CD4-positive, CD25-positive, alpha-beta regulatory T cell (primary cell): ENCODE measurements around the gene TAF4. TPM values are rescaled to one million over a fixed set of nuclear protein-coding genes. Genes with fewer than 3 reads are reported as not detected.

Experiments used
- ATAC-seq, 2 donors: fragments of 150-1000 bp; cut with Tn5 transposase; one replicate each; pipeline ENCODE4 v1.10.0; 2021; ENCODE audit warnings: low read depth in 2 of 2, moderate number of reproducible peaks in 2 of 2, moderate library complexity in 1 of 2
- DNase-seq, 3 donors: peaks; one replicate each; pipeline versions ENCODE4 v3.0.0 to v3.0.0-alpha.2; 2012 to 2022; ENCODE audit warnings: mixed read lengths in 1 of 3
- H3K27ac ChIP-seq: one replicate; pipeline ENCODE4 v1.7.0; 2013; ENCODE audit warnings: mild to moderate bottlenecking, low read length; ENCODE audit not compliant: insufficient read depth, poor library complexity, severe bottlenecking
- H3K27me3 ChIP-seq: one replicate; pipeline ENCODE4 v1.7.0; 2013; ENCODE audit warnings: low read length; ENCODE audit not compliant: control insufficient read depth, insufficient read depth
- H3K36me3 ChIP-seq: one replicate; pipeline ENCODE4 v1.7.0; 2013; ENCODE audit warnings: mild to moderate bottlenecking, low read length, moderate library complexity; ENCODE audit not compliant: control insufficient read depth, insufficient read depth
- H3K4me1 ChIP-seq: 2 replicates; pipeline ENCODE4 v1.7.0; 2013; ENCODE audit warnings: mild to moderate bottlenecking, low read length; ENCODE audit not compliant: insufficient read depth, control insufficient read depth, poor library complexity, severe bottlenecking
- H3K4me3 ChIP-seq: one replicate; pipeline ENCODE4 v1.7.0; 2013; ENCODE audit warnings: low read depth, mild to moderate bottlenecking, low read length, moderate library complexity
- H3K9me3 ChIP-seq, 2 experiments: 1 replicate in 1 of 2; 2 replicates in 1 of 2; pipeline ENCODE4 v1.7.0; 2013; ENCODE audit warnings: low read length in 2 of 2, mild to moderate bottlenecking in 1 of 2, moderate library complexity in 1 of 2; ENCODE audit not compliant: control insufficient read depth in 2 of 2
- H3K27ac Mint-ChIP-seq, 3 donors: one replicate each; pipeline ENCODE4 v1.8.0; 2020 to 2022; ENCODE audit warnings: mild to moderate bottlenecking in 3 of 3, mixed read lengths in 3 of 3, moderate library complexity in 2 of 3
- H3K27me3 Mint-ChIP-seq: one replicate; pipeline ENCODE4 v1.8.0; 2022; ENCODE audit warnings: mild to moderate bottlenecking, mixed read lengths
- H3K36me3 Mint-ChIP-seq: one replicate; pipeline ENCODE4 v1.8.0; 2020; ENCODE audit warnings: mixed read lengths
- H3K4me1 Mint-ChIP-seq, 4 donors: one replicate each; pipeline ENCODE4 v1.8.0; 2020 to 2022; ENCODE audit warnings: mixed read lengths in 4 of 4, mild to moderate bottlenecking in 1 of 4
- H3K4me3 Mint-ChIP-seq, 4 donors: one replicate each; pipeline ENCODE4 v1.8.0; 2020 to 2022; ENCODE audit warnings: mild to moderate bottlenecking in 4 of 4, mixed read lengths in 4 of 4, moderate library complexity in 3 of 4
- H3K9me3 Mint-ChIP-seq, 7 donors: one replicate each; pipeline ENCODE4 v1.8.0; 2020 to 2022; ENCODE audit warnings: mixed read lengths in 7 of 7, mild to moderate bottlenecking in 3 of 7, moderate library complexity in 2 of 7
- polyA plus RNA-seq, 4 donors: library from polyadenylated mRNA; unstranded; fragments of 300-500 nt; fragmentation: Illumina TruSeq; gene quantifications; one replicate each; pipeline ENCODE4 v1.2.3, GENCODE V29; 2021
- total RNA-seq: library from RNA; stranded (reverse); gene quantifications from one replicate; pipeline ENCODE4 v1.2.3, GENCODE V29; 2022

TAF4 gene, protein sequence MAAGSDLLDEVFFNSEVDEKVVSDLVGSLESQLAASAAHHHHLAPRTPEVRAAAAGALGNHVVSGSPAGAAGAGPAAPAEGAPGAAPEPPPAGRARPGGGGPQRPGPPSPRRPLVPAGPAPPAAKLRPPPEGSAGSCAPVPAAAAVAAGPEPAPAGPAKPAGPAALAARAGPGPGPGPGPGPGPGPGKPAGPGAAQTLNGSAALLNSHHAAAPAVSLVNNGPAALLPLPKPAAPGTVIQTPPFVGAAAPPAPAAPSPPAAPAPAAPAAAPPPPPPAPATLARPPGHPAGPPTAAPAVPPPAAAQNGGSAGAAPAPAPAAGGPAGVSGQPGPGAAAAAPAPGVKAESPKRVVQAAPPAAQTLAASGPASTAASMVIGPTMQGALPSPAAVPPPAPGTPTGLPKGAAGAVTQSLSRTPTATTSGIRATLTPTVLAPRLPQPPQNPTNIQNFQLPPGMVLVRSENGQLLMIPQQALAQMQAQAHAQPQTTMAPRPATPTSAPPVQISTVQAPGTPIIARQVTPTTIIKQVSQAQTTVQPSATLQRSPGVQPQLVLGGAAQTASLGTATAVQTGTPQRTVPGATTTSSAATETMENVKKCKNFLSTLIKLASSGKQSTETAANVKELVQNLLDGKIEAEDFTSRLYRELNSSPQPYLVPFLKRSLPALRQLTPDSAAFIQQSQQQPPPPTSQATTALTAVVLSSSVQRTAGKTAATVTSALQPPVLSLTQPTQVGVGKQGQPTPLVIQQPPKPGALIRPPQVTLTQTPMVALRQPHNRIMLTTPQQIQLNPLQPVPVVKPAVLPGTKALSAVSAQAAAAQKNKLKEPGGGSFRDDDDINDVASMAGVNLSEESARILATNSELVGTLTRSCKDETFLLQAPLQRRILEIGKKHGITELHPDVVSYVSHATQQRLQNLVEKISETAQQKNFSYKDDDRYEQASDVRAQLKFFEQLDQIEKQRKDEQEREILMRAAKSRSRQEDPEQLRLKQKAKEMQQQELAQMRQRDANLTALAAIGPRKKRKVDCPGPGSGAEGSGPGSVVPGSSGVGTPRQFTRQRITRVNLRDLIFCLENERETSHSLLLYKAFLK
- total RNA-seq (20.4 TPM), polyA plus RNA-seq (1 to 10 TPM in 1 of 4 donors, under 1 TPM in 3; 0.76 to 2.6 (median 0.87) TPM)

DNA sequence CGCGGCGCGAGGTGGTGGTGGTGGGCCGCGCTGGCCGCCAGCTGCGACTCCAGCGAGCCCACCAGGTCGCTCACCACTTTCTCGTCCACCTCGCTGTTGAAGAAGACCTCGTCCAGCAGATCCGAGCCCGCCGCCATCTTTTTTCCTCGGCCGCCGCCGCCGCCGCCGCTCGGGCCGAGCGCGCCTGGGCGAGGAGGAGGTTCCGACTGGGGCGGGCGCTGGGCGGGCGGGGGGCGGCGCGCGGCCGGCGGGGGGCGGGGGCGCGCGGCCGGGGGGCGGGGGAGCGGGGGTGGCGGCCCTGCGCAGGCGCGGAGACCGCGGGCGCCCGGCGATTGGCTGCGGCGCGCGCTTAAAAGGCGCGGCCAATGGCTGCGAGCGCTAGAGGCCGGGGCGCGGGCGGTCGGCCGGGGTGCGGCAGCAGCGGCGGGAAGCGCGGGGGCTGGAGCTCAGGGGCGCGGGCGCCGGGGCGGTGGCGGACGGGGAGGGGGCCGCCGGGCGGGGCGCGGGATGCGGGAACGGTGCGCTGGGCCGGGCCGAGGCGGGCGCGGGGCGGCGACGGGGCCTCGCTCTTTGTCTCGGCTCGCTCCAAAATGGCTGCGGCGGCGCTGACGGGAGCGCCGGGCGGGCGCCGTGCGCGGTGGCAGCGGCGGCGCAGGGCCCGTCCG lies at the start of gene TAF4:
TAF4 (minus strand) TSS at position 208 of the 665 bp plus-strand sequence; CDS start at position 137, 71 bp downstream.
- peak; percentile 75 to 82 (median 80) for DNase-seq
- peaks cover 15 to 60% (median 35%) of the 10 kb centered on the region in 4 donors for H3K4me1 Mint-ChIP-seq
- H3K4me3 Mint-ChIP-seq: peak within 1 kb of the TSS; percentile 90 to 97 (median 92)

GRCh38 chr20:62114894-62115293 lies 49.2 kb upstream of the TAF4 start:
- H3K4me3 ChIP-seq: no peak overlapping the region
- no peaks in the 10 kb centered on the region for H3K36me3 ChIP-seq
- H3K9me3 ChIP-seq: peaks cover 20 to 46% of the 10 kb centered on the region in 2 experiments
- no peak for ATAC-seq
- H3K4me1 Mint-ChIP-seq: peaks cover 0 to 27% (median 13%) of the 10 kb centered on the region in 4 donors
- no peaks in the 10 kb centered on the region for H3K27me3 ChIP-seq
- H3K27ac Mint-ChIP-seq: no peak overlapping the region
- no peak for DNase-seq
- no peaks in the 10 kb centered on the region for H3K36me3 Mint-ChIP-seq
- peaks cover 25% of the 10 kb centered on the region for H3K4me1 ChIP-seq
- peaks cover 7% of the 10 kb centered on the region for H3K27me3 Mint-ChIP-seq
- H3K9me3 Mint-ChIP-seq: peaks cover 0 to 26% (median 7%) of the 10 kb centered on the region in 7 donors
- H3K4me3 Mint-ChIP-seq: peak overlapping the region in 1 of 4 donors; percentile 31
- no peak overlapping the region for H3K27ac ChIP-seq

More for the DNA sequence above, at the start of gene TAF4:
- Histone ChIP-seq H3K27ac (peak within 1 kb of the TSS; percentile 57), H3K9me3 (no peaks in the 10 kb centered on the region), H3K4me1 (peaks cover 43% of the 10 kb centered on the region), H3K36me3 (no peaks in the 10 kb centered on the region), H3K27me3 (no peaks in the 10 kb centered on the region), H3K4me3 (peak within 1 kb of the TSS; percentile 90)
- Mint-ChIP-seq H3K9me3 (peaks cover 0 to 3% (median 0%) of the 10 kb centered on the region in 7 donors), H3K27me3 (peaks cover 7% of the 10 kb centered on the region), H3K36me3 (no peaks in the 10 kb centered on the region), H3K27ac (peak within 1 kb of the TSS; percentile 91 to 95 (median 94))
- ATAC-seq: peak; percentile 75 to 77

DNA sequence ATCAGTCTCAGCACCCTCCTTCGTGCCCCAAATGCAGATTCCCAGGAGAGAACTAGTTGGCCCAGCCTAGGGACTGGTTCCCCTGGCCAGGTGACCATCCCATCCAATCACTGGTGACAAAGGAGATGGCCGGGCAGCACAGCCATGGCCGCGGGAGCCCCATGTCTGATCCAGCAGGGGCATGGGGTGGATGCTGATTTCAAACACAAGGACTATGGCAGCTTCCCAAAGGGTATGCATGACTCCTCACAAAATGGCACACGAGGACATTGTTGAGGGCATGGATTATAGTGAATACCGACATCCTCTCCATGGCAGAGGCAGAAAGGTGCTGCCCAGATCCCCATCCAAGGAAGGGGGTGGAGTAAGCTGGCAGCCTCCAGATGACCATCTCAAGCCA lies 46.7 kb upstream of the TAF4 start:
- H3K4me3 ChIP-seq: no peak overlapping the region
- peaks cover 8% of the 10 kb centered on the region for H3K4me1 ChIP-seq
- H3K27me3 ChIP-seq: no peaks in the 10 kb centered on the region
- no peak overlapping the region for H3K27ac Mint-ChIP-seq
- no peak for DNase-seq
- no peak overlapping the region for H3K27ac ChIP-seq
- peaks cover 7% of the 10 kb centered on the region for H3K36me3 Mint-ChIP-seq
- peaks cover 2% of the 10 kb centered on the region for H3K27me3 Mint-ChIP-seq
- H3K36me3 ChIP-seq: no peaks in the 10 kb centered on the region
- peaks cover 0 to 49% (median 21%) of the 10 kb centered on the region in 7 donors for H3K9me3 Mint-ChIP-seq
- H3K9me3 ChIP-seq: peaks cover 36 to 71% of the 10 kb centered on the region in 2 experiments
- no peak for ATAC-seq
- H3K4me3 Mint-ChIP-seq: no peak overlapping the region
- H3K4me1 Mint-ChIP-seq: peaks cover 0 to 7% (median 3%) of the 10 kb centered on the region in 4 donors

- H3K36me3 Mint-ChIP-seq: peaks cover 7% of the 10 kb centered on the region
- no peaks in the 10 kb centered on the region for H3K4me1 ChIP-seq
- peaks cover 0 to 2% (median 0%) of the 10 kb centered on the region in 4 donors for H3K4me1 Mint-ChIP-seq
- peaks cover 0 to 59% (median 22%) of the 10 kb centered on the region in 7 donors for H3K9me3 Mint-ChIP-seq
- no peaks in the 10 kb centered on the region for H3K36me3 ChIP-seq
- peaks cover 37 to 83% of the 10 kb centered on the region in 2 experiments for H3K9me3 ChIP-seq
- H3K4me3 ChIP-seq: no peak overlapping the region
- H3K27me3 ChIP-seq: no peaks in the 10 kb centered on the region
- H3K27ac Mint-ChIP-seq: peak overlapping the region in 1 of 3 donors; percentile 87
- no peak overlapping the region for H3K4me3 Mint-ChIP-seq
- DNase-seq: no peak
- no peak for ATAC-seq
- no peaks in the 10 kb centered on the region for H3K27me3 Mint-ChIP-seq
- no peak overlapping the region for H3K27ac ChIP-seq
These were observed 45.5 kb upstream of the TAF4 start for GRCh38 chr20:62111148-62111547.

DNA sequence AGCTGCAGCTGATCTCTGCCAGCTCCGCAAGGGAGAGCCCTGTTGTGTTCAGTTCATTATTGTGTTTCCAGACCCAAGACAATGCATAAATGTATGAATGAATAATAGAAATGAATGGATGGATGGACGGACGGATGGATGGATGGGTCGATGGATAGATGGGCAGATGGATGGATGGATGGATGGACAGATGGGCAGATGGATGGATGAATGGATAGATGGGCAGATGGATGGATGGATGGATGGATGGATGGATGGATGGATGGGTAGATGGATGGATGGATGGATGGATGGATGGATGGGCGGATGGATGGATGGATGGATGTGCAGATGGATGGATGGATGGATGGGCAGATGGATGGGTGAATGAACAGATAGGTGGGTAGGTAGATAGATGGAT lies 39.9 kb upstream of the TAF4 start:
- H3K27ac ChIP-seq: no peak overlapping the region
- H3K9me3 ChIP-seq: peaks cover 29 to 93% of the 10 kb centered on the region in 2 experiments
- H3K4me3 ChIP-seq: no peak overlapping the region
- Mint-ChIP-seq H3K4me1 (no peaks in the 10 kb centered on the region), H3K36me3 (peaks cover 17% of the 10 kb centered on the region), H3K27ac (no peak overlapping the region), H3K27me3 (no peaks in the 10 kb centered on the region), H3K4me3 (no peak overlapping the region), H3K9me3 (peaks cover 0 to 74% (median 24%) of the 10 kb centered on the region in 7 donors)
- no peak for ATAC-seq
- no peaks in the 10 kb centered on the region for H3K27me3 ChIP-seq
- no peak for DNase-seq
- H3K36me3 ChIP-seq: no peaks in the 10 kb centered on the region
- no peaks in the 10 kb centered on the region for H3K4me1 ChIP-seq

DNA sequence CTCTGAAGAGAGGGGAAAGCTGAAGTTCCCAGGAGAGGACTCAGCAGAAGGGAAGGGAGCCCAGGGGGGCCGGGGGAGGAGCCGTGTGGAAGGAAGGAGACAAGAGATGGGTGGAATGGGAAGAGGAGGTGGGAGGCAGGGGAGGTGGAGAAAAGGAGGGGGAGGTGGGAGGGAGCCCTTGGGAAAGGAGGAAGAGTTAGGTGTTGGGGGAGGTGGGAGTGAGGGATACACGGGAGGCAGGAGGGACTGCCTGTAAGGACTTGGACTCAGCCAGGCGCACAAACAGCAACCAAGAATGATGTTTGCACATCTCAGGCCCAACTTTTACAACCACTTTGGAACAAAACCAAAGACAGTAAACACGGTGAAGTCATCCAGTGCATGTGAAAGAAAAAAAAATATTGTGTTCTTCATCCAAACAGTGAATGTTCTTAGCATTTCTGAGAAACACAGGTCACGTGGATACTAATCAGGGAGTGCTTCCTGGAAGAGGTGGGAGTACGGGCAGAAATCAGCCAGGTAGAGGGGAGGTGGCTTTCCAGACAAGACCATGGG lies 39.2 kb upstream of the TAF4 start:
- peaks cover 0 to 71% (median 19%) of the 10 kb centered on the region in 7 donors for H3K9me3 Mint-ChIP-seq
- no peaks in the 10 kb centered on the region for H3K36me3 ChIP-seq
- H3K4me1 Mint-ChIP-seq: no peaks in the 10 kb centered on the region
- no peak for ATAC-seq
- DNase-seq: no peak
- no peak overlapping the region for H3K27ac Mint-ChIP-seq
- H3K4me3 ChIP-seq: no peak overlapping the region
- no peak overlapping the region for H3K4me3 Mint-ChIP-seq
- H3K27ac ChIP-seq: no peak overlapping the region
- H3K27me3 ChIP-seq: no peaks in the 10 kb centered on the region
- peaks cover 27 to 94% of the 10 kb centered on the region in 2 experiments for H3K9me3 ChIP-seq
- no peaks in the 10 kb centered on the region for H3K4me1 ChIP-seq
- H3K36me3 Mint-ChIP-seq: peaks cover 17% of the 10 kb centered on the region
- H3K27me3 Mint-ChIP-seq: no peaks in the 10 kb centered on the region
